Nephron (organoid): ENCODE data around the gene DGKD.

Source experiments
- H3K27ac Mint-ChIP-seq, 3 experiments: 2 replicates each; pipeline ENCODE4 v1.8.0; 2020; ENCODE audit warnings: mixed read lengths in 3 of 3, mild to moderate bottlenecking in 2 of 3, moderate library complexity in 1 of 3
- H3K27me3 Mint-ChIP-seq: 2 replicates; pipeline ENCODE4 v1.8.0; 2021; ENCODE audit warnings: low read depth, mild to moderate bottlenecking, moderate library complexity, mixed read lengths
- H3K36me3 Mint-ChIP-seq: 2 replicates; pipeline ENCODE4 v1.8.0; 2020; ENCODE audit warnings: low read depth, mixed read lengths
- H3K4me1 Mint-ChIP-seq: 2 replicates; pipeline ENCODE4 v1.8.0; 2020; ENCODE audit warnings: mixed read lengths
- H3K4me3 Mint-ChIP-seq, 3 experiments: 2 replicates each; pipeline ENCODE4 v1.8.0; 2020; ENCODE audit warnings: mild to moderate bottlenecking in 3 of 3, mixed read lengths in 3 of 3, moderate library complexity in 2 of 3
- H3K9me3 Mint-ChIP-seq: 2 replicates; pipeline ENCODE4 v1.8.0; 2020; ENCODE audit warnings: mixed read lengths
- CTCF ChIP-seq, 3 experiments: fragments of 200-600 bp; sonication (generic); IDR thresholded peaks; one replicate each; pipeline ENCODE4 v1.5.0; 2021; ENCODE audit warnings: antibody characterized with exemption in 3 of 3; ENCODE audit not compliant: unreplicated experiment in 3 of 3

Gene DGKD

DNA sequence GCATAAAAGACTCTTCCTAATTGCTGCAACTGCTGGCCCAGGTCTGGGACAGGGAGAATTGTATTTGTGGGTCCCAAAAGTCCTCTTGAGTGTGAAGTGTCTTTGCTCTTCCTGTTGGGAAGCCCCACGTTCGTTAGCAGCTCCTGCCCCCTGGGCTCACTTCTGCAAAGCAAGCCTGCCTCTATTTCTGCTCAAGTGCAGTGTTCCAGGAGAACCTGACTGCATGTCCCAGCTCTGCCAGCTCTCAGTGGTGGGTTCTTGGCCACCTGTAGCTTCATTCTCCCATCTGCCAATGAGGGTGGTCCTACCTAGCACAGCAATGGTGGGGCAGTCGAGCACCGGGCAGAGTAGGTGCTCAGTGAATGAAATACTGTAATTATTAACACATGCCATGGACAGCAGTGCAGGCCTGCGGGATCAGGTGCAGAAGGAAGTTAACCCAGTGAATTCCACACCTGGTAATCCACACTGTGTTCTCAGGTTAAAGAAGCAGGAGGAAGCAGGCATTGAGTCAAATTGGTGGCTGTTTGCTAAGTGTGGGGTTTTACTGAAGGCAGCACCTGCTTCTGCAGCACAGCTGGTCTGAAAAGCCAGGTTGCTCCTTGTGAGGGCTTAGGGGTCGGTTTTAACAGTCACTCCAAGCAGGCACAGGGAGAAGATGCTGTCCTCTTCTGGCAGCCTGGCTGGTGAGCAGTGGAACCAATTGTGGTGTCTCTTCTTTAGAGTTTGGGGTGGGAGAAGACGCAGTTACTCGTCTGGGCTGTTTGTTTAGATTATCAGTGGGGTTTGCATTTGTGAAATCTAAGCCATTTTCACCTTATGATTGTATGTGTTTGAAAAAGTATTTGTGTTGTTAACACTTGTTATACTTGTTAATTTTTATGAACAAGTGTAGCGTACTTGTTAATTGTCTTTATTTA is 54.3 kb downstream of the DGKD start:
- Mint-ChIP-seq H3K4me3 (no peak overlapping the region), H3K27me3 (no peaks in the 10 kb centered on the region), H3K27ac (no peak overlapping the region), H3K4me1 (peaks cover 19% of the 10 kb centered on the region), H3K9me3 (peaks cover 27% of the 10 kb centered on the region), H3K36me3 (peaks cover 68% of the 10 kb centered on the region)
- TF ChIP-seq CTCF (IDR thresholded peaks at IDR 0.05; ENCODE audit: unreplicated experiment in 3 of 3): no peak

DNA sequence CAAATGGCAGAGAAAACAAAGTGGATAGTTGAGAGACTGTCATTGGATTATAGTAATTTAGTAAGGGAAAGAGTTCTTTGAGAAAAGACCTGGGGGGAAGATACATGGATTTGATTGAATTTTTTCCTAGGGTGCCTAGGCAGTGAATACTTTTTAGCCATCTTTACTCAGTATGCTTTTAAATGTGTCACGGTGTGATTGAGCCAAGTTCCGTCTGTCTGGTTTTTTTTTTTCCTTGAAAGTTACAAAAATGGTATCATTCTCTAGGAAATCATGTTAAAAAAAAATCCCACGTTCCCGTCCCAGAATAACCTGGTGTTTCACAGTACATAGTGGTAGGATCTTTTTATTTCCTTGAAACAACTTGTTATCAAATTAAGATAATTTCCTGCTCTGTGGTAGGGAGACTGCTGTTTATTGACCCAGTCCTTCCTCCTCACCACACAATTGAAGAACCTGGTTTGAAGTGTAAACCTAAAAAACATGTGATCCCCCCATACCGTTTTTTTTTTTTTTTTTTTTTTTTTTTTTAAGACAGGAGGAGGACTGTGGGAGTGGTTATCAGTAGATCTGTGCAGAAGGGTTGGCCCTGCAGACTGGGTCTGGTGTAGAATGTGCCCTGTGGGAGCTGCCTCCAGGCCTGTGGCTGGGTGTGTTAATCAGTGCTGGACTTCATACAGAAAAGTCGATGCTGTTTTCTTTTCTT is 55.1 kb downstream of the DGKD start:
- Mint-ChIP-seq H3K4me3 (no peak overlapping the region), H3K27ac (no peak overlapping the region), H3K4me1 (peaks cover 24% of the 10 kb centered on the region), H3K27me3 (no peaks in the 10 kb centered on the region), H3K9me3 (peaks cover 27% of the 10 kb centered on the region), H3K36me3 (peaks cover 70% of the 10 kb centered on the region)
- TF ChIP-seq CTCF (IDR thresholded peaks at IDR 0.05; ENCODE audit: unreplicated experiment in 3 of 3): no peak

DNA sequence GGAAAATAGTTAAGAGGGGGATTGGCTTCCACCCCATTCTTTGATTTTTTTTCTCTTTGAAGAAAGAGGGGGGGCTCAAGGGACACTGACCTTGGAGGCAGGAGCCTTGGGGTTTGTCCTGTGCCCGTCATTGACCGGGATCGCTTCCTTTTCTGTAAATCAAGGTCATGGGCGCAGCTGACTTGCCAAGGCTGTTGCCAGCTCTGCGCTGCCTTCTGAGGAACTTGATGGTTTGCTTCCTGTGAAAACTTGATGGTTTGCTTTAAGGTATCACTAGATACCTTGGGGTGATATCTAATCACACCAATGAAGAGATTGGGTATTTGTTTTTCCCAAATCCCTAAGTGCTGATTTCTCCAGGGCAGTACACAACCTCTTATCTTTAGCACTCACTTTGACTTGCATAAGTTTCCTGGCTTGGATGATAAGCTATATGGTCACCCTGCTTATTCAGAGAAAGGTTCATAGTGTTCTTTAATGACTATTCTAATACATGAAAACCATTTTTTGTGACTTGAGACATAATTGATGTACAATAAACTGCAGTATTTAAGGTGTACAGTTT is 56.0 kb downstream of the DGKD start:
- H3K4me1 Mint-ChIP-seq: peaks cover 25% of the 10 kb centered on the region
- no peak overlapping the region for H3K4me3 Mint-ChIP-seq
- H3K9me3 Mint-ChIP-seq: peaks cover 27% of the 10 kb centered on the region
- no peaks in the 10 kb centered on the region for H3K27me3 Mint-ChIP-seq
- H3K27ac Mint-ChIP-seq: no peak overlapping the region
- peaks cover 69% of the 10 kb centered on the region for H3K36me3 Mint-ChIP-seq
- TF ChIP-seq CTCF (IDR thresholded peaks at IDR 0.05; ENCODE audit: unreplicated experiment in 3 of 3): no peak

DNA sequence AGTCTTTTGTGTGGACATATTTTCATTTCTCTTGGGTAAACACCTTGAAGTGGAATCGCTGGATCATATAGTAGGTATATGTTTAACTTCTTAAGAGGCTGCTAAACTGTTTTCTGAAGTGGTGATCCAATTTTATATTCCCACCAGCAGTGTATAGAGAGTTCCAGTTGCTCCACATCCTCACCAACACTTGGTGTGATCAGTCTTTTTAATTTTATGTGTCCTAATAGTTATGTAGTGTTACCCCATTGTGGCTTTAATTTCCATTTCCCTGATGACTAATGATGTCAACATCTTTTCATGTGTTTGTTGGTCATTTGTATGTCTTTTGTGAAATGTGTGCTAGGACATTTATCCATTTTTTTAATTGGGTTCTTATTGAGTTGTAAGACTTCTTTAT is 56.9 kb downstream of the DGKD start:
- Mint-ChIP-seq H3K9me3 (peaks cover 27% of the 10 kb centered on the region), H3K4me3 (no peak overlapping the region)
- TF ChIP-seq CTCF (IDR thresholded peaks at IDR 0.05; ENCODE audit: unreplicated experiment in 3 of 3): no peak

GRCh38 chr2:233412405-233412804 is 58.1 kb downstream of the DGKD start:
- peaks cover 59% of the 10 kb centered on the region for H3K36me3 Mint-ChIP-seq
- peaks cover 25% of the 10 kb centered on the region for H3K4me1 Mint-ChIP-seq
- H3K27me3 Mint-ChIP-seq: no peaks in the 10 kb centered on the region
- no peak for TF ChIP-seq CTCF (IDR thresholded peaks at IDR 0.05; ENCODE audit: unreplicated experiment in 3 of 3)
- H3K27ac Mint-ChIP-seq: no peak overlapping the region
- no peak overlapping the region for H3K4me3 Mint-ChIP-seq
- peaks cover 27% of the 10 kb centered on the region for H3K9me3 Mint-ChIP-seq

More for the DNA sequence above, 56.9 kb downstream of the DGKD start:
- no peak overlapping the region for H3K27ac Mint-ChIP-seq
- H3K4me1 Mint-ChIP-seq: peaks cover 25% of the 10 kb centered on the region
- no peaks in the 10 kb centered on the region for H3K27me3 Mint-ChIP-seq
- H3K36me3 Mint-ChIP-seq: peaks cover 66% of the 10 kb centered on the region
